ENCODE results near the gene KIF1C.

Gene KIF1C

GRCh38 chr17:4974115-4974670 lies 23.6 kb upstream of the KIF1C start:
- TF ChIP-seq POLR2A (IDR thresholded peaks at IDR 0.05; ENCODE audit: low read depth, low read length) = no peak
- DNase-seq (ENCODE audit: insufficient read length, low spot score) = no peak
- FAIRE-seq = no peak

- FAIRE-seq (no peak), DNase-seq (ENCODE audit: insufficient read length, low spot score) (no peak)
- no peak for TF ChIP-seq POLR2A (IDR thresholded peaks at IDR 0.05; ENCODE audit: low read depth, low read length)
These were observed 19.0 kb upstream of the KIF1C start for GRCh38 chr17:4978726-4979125.

- FAIRE-seq (no peak), DNase-seq (ENCODE audit: insufficient read length, low spot score) (no peak)
- no peak for TF ChIP-seq POLR2A (IDR thresholded peaks at IDR 0.05; ENCODE audit: low read depth, low read length)
These were observed 17.0 kb upstream of the KIF1C start for GRCh38 chr17:4980644-4981216.

- FAIRE-seq (no peak), DNase-seq (ENCODE audit: insufficient read length, low spot score) (no peak)
- no peak for TF ChIP-seq POLR2A (IDR thresholded peaks at IDR 0.05; ENCODE audit: low read depth, low read length)
These were observed 15.4 kb upstream of the KIF1C start for GRCh38 chr17:4982305-4982704.

DNA sequence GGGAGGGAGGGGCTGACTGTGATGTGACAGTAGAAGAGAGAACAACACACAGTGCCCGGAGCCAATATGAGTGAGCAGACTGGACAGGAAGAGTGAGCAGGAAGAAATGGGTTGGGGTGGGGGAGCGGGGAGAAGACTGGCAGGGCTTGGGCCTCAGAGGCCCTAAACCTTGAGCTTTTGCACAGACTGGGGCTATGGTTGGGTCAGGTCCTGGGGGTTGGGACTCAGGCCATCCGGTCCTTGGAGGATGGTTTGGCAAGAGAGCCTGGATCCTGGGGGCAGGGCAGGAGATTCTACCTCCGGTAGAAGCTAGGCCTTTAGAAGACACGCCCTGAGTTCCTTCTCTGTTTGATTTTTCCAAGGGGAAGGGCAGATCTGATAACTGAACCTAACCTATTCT lies 11.3 kb upstream of the KIF1C start:
- DNase-seq (ENCODE audit: insufficient read length, low spot score) (no peak), FAIRE-seq (no peak)
- no peak for TF ChIP-seq POLR2A (IDR thresholded peaks at IDR 0.05; ENCODE audit: low read depth, low read length)

DNA sequence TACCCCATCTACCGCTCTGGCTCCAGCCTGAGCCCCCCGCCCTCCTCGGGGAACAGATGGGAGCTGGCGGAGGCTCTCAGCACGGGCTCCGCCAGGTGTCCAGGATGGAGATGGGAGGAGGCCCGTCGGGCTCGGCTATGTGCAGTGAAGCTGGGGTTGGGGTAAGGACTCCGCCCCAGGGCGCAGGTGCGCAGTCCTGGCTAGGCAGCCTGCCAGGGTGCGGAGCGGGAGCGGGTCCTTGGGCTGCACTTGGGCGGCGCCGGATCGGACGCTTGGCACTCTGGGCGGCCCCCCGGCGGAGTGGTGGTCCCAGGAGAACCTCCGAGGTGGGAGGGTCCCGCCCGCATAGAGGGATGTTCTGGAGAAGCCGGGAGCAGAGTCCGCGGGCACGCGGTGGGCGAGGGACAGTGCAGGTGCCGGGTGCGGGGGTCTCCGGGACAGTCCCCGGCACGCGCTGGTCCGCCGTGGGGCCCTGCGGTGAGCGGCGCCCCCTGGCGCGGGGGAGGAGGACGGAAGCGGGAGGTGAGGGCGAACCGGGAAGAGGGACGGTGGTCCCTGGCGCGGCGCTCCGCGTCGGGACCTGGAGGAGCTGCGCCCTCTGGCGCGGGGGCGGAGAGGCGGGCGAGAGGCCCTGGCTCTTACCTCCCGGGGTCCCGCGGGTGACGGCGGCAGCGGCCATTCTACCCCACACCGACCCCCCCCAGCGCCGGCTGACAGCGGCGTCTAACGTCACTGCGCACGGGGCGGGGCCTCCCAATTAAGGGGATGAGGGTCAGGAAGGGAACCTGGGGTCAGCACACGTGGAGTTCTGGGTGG lies 10.6 kb upstream of the KIF1C start, which contains the start of gene CAMTA2:
CAMTA2 (minus strand) TSS at position 725 of the 816 bp plus-strand sequence. CDS start 1,453 bp downstream, outside the sequence.
- peak; percentile 39; the same call in 1 of the 2 replicates for TF ChIP-seq POLR2A (IDR thresholded peaks at IDR 0.05; ENCODE audit: low read depth, low read length)
- FAIRE-seq (no peak), DNase-seq (ENCODE audit: insufficient read length, low spot score) (peak; percentile 84)

DNA sequence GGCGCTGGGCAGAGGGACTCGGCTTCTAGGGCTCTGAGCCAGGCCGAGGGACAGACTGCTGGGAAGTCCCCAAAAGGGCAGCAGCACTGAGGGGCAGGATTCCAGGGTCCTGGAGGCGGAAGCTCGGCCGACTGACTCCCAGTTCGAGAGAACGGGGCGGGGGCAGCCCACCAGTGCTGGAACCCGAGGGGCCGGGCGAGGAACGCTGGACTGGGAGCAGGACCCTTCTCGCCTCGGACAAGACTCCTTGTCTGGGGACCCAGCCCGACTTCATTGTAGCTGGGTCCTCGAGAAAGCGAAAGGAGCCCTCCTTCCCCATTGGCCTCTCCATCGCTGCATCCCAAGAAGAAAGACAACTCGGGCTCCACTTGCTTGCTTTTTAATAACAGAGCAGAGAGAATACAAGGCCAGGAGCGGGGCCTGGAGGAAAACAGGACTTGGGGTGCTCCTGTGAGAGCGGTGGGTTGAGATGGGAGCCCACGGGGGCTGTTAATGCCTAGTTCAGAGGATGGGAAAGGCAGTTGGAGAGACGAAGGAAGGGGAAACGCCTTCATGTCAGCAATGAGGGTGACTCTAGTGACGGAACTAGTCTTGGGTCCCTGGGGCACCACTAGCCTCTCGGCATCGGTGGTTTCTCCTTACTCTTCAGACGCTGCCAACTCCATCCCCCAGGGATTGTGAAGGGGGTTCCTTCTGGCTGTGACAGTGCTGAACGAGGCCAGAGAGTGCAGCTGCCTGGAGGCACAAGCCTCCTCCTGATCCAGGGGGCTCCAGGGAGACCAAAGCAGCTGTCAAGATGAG lies 9.8 kb upstream of the KIF1C start:
- no peak for FAIRE-seq
- no peak for TF ChIP-seq POLR2A (IDR thresholded peaks at IDR 0.05; ENCODE audit: low read depth, low read length)

GRCh38 chr17:4994081-4994595 lies 3.6 kb upstream of the KIF1C start:
- TF ChIP-seq POLR2A (IDR thresholded peaks at IDR 0.05; ENCODE audit: low read depth, low read length) = no peak
- FAIRE-seq = no peak
- no peak for DNase-seq (ENCODE audit: insufficient read length, low spot score)

More for the DNA sequence above, 9.8 kb upstream of the KIF1C start:
- no peak for DNase-seq (ENCODE audit: insufficient read length, low spot score)

- TF ChIP-seq POLR2A (IDR thresholded peaks at IDR 0.05; ENCODE audit: low read depth, low read length) = no peak
- DNase-seq (ENCODE audit: insufficient read length, low spot score) = peak; percentile 57
- no peak for FAIRE-seq
These were observed 429 bp downstream of the KIF1C start for GRCh38 chr17:4998027-4998731.

GRCh38 chr17:4998732-4999429 lies 1.1 kb downstream of the KIF1C start:
- FAIRE-seq (no peak), DNase-seq (ENCODE audit: insufficient read length, low spot score) (no peak)
- TF ChIP-seq POLR2A (IDR thresholded peaks at IDR 0.05; ENCODE audit: low read depth, low read length) = 0 out of 2 replicates have a peak, but pooled peaks have one; percentile 4

DNA sequence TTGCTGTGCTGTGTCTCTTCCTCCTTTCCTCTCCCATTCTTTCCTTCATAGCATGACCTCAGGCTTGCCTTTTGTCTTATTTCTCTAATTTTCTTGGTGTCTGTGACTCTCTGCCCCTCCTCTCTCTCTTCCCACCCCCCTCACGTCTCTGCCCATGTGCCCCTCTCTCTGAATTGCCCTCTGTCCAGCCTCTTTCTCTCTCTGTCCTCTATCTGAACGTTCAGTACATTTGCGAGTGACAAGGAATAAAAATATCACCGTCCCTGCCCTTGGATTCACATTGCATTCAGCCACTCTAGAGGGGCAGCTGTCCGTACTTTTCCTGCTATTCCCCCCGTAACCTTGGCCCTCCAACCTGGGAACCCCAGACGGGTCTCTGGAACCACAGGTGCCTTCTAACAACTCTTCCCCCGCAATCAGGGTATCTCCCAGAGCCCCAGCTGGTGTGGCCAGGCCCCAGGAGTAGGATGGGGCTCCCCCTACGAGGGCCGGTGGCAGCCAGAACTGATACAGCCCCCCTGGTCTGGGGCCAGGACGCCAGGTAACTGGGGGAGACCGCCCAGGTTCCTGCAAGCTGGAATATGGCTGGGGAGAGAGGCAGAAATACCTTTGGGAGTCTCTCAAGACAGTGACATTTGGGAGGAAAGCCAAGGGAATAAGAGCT lies 1.8 kb downstream of the KIF1C start:
- no peak for FAIRE-seq
- no peak for TF ChIP-seq POLR2A (IDR thresholded peaks at IDR 0.05; ENCODE audit: low read depth, low read length)

GRCh38 chr17:5000237-5000639 lies 2.5 kb downstream of the KIF1C start:
- DNase-seq (ENCODE audit: insufficient read length, low spot score) = no peak
- no peak for FAIRE-seq
- TF ChIP-seq POLR2A (IDR thresholded peaks at IDR 0.05; ENCODE audit: low read depth, low read length) = no peak

More for the DNA sequence above, 1.8 kb downstream of the KIF1C start:
- no peak for DNase-seq (ENCODE audit: insufficient read length, low spot score)
